ENCODE results near the gene GSTO2. TPM values are rescaled to one million over a fixed set of nuclear protein-coding genes. Genes with fewer than 3 reads are reported as not detected.
"Not testable (repeated sequence)": the region's sequence is repeated elsewhere in the genome, so short reads cannot be mapped to it uniquely, and the experiment has no call there.

Gene GSTO2
- total RNA-seq, 2 experiments from 2014 or later = 1.6 TPM

GRCh38 chr10:104235801-104236200, 33.2 kb upstream of the GSTO2 start:
- H3K4me2 ChIP-seq (ENCODE audit: low read length) = no peak overlapping the region
- no TSS peak for BruUV-seq (replicated peaks)
- H3K9me2 ChIP-seq (ENCODE audit: insufficient read depth, low read length) = no peaks in the 10 kb centered on the region
- no peak for DNase-seq (ENCODE audit: low spot score)
- intact Hi-C loops (cut with micrococcal nuclease; ENCODE audit: unreplicated experiment) = no loop called here
- no peaks in the 10 kb centered on the region for H3K36me3 ChIP-seq (ENCODE audit: insufficient read depth, low read length)
- TF ChIP-seq EZH2phosphoT487 (IDR thresholded peaks at IDR 0.05; ENCODE audit: borderline replicate concordance, low read depth, low read length) = no peak
- TF ChIP-seq, protein P1, sequence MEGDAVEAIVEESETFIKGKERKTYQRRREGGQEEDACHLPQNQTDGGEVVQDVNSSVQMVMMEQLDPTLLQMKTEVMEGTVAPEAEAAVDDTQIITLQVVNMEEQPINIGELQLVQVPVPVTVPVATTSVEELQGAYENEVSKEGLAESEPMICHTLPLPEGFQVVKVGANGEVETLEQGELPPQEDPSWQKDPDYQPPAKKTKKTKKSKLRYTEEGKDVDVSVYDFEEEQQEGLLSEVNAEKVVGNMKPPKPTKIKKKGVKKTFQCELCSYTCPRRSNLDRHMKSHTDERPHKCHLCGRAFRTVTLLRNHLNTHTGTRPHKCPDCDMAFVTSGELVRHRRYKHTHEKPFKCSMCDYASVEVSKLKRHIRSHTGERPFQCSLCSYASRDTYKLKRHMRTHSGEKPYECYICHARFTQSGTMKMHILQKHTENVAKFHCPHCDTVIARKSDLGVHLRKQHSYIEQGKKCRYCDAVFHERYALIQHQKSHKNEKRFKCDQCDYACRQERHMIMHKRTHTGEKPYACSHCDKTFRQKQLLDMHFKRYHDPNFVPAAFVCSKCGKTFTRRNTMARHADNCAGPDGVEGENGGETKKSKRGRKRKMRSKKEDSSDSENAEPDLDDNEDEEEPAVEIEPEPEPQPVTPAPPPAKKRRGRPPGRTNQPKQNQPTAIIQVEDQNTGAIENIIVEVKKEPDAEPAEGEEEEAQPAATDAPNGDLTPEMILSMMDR (conservative IDR thresholded peaks at IDR 0.05; ENCODE audit: low read length) = no peak
- H3K79me2 ChIP-seq (ENCODE audit: insufficient read depth, low read depth, low read length) = no peaks in the 10 kb centered on the region
- no peak overlapping the region for H3K27ac ChIP-seq (ENCODE audit: low read depth, low read length, poor library complexity, severe bottlenecking)
- POLR2A ChIA-PET = no interaction called here
- no peak overlapping the region for H2AFZ ChIP-seq (ENCODE audit: low read length)
- no peaks in the 10 kb centered on the region for H3K4me1 ChIP-seq (ENCODE audit: insufficient read depth, low read length, poor library complexity, severe bottlenecking)
- peaks cover 17% of the 10 kb centered on the region for H3K9me3 ChIP-seq (ENCODE audit: low read length)
- CTCF ChIA-PET (ENCODE audit: unreplicated experiment) = no interaction called here
- H3K4me3 ChIP-seq (ENCODE audit: low read depth, low read length, poor library complexity, severe bottlenecking) = no peak overlapping the region
- H4K20me1 ChIP-seq (ENCODE audit: insufficient read depth, low read length) = no peaks in the 10 kb centered on the region

DNA sequence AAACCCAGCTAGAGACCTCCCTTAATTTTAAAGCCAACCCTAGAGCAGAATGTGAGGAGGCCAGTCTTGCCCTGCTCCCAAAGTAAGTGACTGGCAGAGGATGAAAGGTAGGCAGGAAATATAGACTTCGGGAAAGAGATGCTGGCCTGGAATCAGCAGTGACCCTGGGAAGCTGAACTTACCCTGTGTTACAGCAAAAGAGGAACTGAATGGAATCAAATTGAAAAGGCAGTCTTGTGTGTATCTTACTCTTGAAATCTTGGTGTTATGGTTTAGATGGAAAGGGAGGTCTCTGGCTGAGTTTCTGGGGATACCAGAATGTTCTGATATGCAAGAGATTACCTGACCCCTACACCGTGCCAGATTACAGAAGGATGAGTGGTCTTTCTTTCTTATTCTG, 28.9 kb upstream of the GSTO2 start:
- Histone ChIP-seq H2AFZ (ENCODE audit: low read length) (no peak overlapping the region), H3K4me2 (ENCODE audit: low read length) (no peak overlapping the region), H3K9me2 (ENCODE audit: insufficient read depth, low read length) (no peaks in the 10 kb centered on the region), H3K4me1 (ENCODE audit: insufficient read depth, low read length, poor library complexity, severe bottlenecking) (no peaks in the 10 kb centered on the region), H3K79me2 (ENCODE audit: insufficient read depth, low read depth, low read length) (no peaks in the 10 kb centered on the region), H3K27ac (ENCODE audit: low read depth, low read length, poor library complexity, severe bottlenecking) (no peak overlapping the region), H4K20me1 (ENCODE audit: insufficient read depth, low read length) (no peaks in the 10 kb centered on the region), H3K36me3 (ENCODE audit: insufficient read depth, low read length) (no peaks in the 10 kb centered on the region), H3K9me3 (ENCODE audit: low read length) (peaks cover 4% of the 10 kb centered on the region; the same call in 1 of the 2 replicates), H3K4me3 (ENCODE audit: low read depth, low read length, poor library complexity, severe bottlenecking) (no peak overlapping the region)
- TF ChIP-seq, protein P1 (conservative IDR thresholded peaks at IDR 0.05; ENCODE audit: low read length) = no peak
- TF ChIP-seq EZH2phosphoT487 (IDR thresholded peaks at IDR 0.05; ENCODE audit: borderline replicate concordance, low read depth, low read length) = no peak
- DNase-seq (ENCODE audit: low spot score) = no peak
- intact Hi-C loops (cut with micrococcal nuclease; ENCODE audit: unreplicated experiment) = no loop called here
- ChIA-PET CTCF (ENCODE audit: unreplicated experiment) (no interaction called here), POLR2A (no interaction called here)
- BruUV-seq (replicated peaks) = no TSS peak

DNA sequence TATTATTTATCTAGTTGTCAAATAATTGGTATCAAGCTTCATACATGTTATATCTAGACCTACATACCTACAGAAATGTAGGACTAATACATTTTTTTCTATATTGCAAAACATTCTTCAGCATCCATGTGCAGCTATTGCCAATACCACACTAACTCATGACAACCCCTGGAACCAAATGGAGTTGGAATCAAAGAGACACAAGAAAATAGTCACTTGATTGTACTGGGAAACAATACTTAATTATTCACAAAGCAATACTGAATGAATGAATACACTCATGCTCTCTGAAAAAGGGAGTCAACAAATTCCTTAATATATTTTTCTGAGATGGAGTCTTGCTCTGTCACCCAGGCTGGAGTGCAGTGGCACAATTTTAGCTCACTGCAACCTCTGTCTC, 26.4 kb upstream of the GSTO2 start:
- Histone ChIP-seq H3K36me3 (ENCODE audit: insufficient read depth, low read length) (no peaks in the 10 kb centered on the region), H3K9me3 (ENCODE audit: low read length) (peaks cover 11% of the 10 kb centered on the region), H3K27ac (ENCODE audit: low read depth, low read length, poor library complexity, severe bottlenecking) (no peak overlapping the region), H3K4me3 (ENCODE audit: low read depth, low read length, poor library complexity, severe bottlenecking) (no peak overlapping the region), H3K4me2 (ENCODE audit: low read length) (no peak overlapping the region), H2AFZ (ENCODE audit: low read length) (no peak overlapping the region), H3K9me2 (ENCODE audit: insufficient read depth, low read length) (no peaks in the 10 kb centered on the region), H3K79me2 (ENCODE audit: insufficient read depth, low read depth, low read length) (no peaks in the 10 kb centered on the region), H3K4me1 (ENCODE audit: insufficient read depth, low read length, poor library complexity, severe bottlenecking) (no peaks in the 10 kb centered on the region), H4K20me1 (ENCODE audit: insufficient read depth, low read length) (no peaks in the 10 kb centered on the region)
- no peak for DNase-seq (ENCODE audit: low spot score)
- ChIA-PET CTCF (ENCODE audit: unreplicated experiment) (no interaction called here), POLR2A (interaction anchor here (0.9 kb wide), 1 partner anchor 25 kb away, joined by 3 read pairs; no protein-coding TSS in a partner anchor)
- BruUV-seq (replicated peaks) = no TSS peak
- TF ChIP-seq, protein P1 (conservative IDR thresholded peaks at IDR 0.05; ENCODE audit: low read length) = no peak
- no peak for TF ChIP-seq EZH2phosphoT487 (IDR thresholded peaks at IDR 0.05; ENCODE audit: borderline replicate concordance, low read depth, low read length)
- intact Hi-C loops (cut with micrococcal nuclease; ENCODE audit: unreplicated experiment) = no loop called here

GRCh38 chr10:104243009-104243408, 26.0 kb upstream of the GSTO2 start:
- H3K79me2 ChIP-seq (ENCODE audit: insufficient read depth, low read depth, low read length); POLR2A ChIA-PET; H2AFZ ChIP-seq (ENCODE audit: low read length); H3K4me1 ChIP-seq (ENCODE audit: insufficient read depth, low read length, poor library complexity, severe bottlenecking); H3K4me3 ChIP-seq (ENCODE audit: low read depth, low read length, poor library complexity, severe bottlenecking); BruUV-seq (replicated peaks); H3K4me2 ChIP-seq (ENCODE audit: low read length); DNase-seq (ENCODE audit: low spot score); intact Hi-C loops (cut with micrococcal nuclease; ENCODE audit: unreplicated experiment); H3K36me3 ChIP-seq (ENCODE audit: insufficient read depth, low read length); H3K9me2 ChIP-seq (ENCODE audit: insufficient read depth, low read length); CTCF ChIA-PET (ENCODE audit: unreplicated experiment); H4K20me1 ChIP-seq (ENCODE audit: insufficient read depth, low read length); H3K27ac ChIP-seq (ENCODE audit: low read depth, low read length, poor library complexity, severe bottlenecking): not testable (repeated sequence)
- peaks cover 11% of the 10 kb centered on the region for H3K9me3 ChIP-seq (ENCODE audit: low read length)
